ENCODE data around the gene COG7. TPM values are rescaled to one million over a fixed set of nuclear protein-coding genes. Genes with fewer than 3 reads are reported as not detected.

COG7 gene
- total and polyA plus RNA-seq, 2 of the 13 experiments (the other 11 are each of a cell fraction or from before 2014, with no cell fraction given): 12.6 to 54.5 TPM

DNA sequence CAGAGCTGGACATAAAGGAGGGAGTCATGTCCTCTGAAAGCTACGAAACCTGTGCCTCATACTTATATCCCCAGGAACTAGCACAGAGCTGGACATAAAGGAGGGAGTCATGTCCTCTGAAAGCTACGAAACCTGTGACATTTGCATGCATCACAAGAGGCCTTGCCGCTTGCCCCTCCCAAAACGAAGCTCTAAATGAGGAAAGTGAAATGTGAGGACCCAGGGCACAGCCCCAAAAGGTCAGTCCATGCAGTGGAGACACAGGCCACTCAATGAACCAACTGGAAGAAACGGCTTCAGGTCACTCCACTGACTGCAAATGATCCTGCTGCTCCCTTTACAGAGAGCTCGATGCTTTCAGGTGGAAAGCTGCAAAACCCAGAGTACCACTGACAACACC lies 38.3 kb downstream of the COG7 start:
- peaks cover 9% of the 10 kb centered on the region for H3K4me1 ChIP-seq (ENCODE audit: insufficient read depth, low read length)
- H4K20me1 ChIP-seq (ENCODE audit: insufficient read depth, low read length): no peaks in the 10 kb centered on the region
- H3K36me3 ChIP-seq (replicated peaks in 1 of 2; ENCODE audit: control insufficient read depth in 1 of 2, insufficient read depth in 2 of 2, low read length in 2 of 2): peaks cover 18 to 49% of the 10 kb centered on the region in 2 experiments; a peak in 4 of 5 replicates
- H3K27me3 ChIP-seq (ENCODE audit: control insufficient read depth in 1 of 2, insufficient read depth in 2 of 2, low read length in 2 of 2): no peaks in the 10 kb centered on the region
- H3K79me2 ChIP-seq (ENCODE audit: insufficient read depth, low read length): no peaks in the 10 kb centered on the region
- WGBS (ENCODE audit: low lambda C conversion rate): 98% methylated on average over 6 of the region's 6 CpGs
- H3K9me3 ChIP-seq (ENCODE audit: low read length): no peaks in the 10 kb centered on the region
- intact Hi-C loops (cut with micrococcal nuclease; ENCODE audit: unreplicated experiment): no loop called here
- in situ Hi-C loops (cut with HindIII; ENCODE audit: extremely low pct_ligation_motif_present, low pct_unique_long_range_greater_than_20kb): no loop called here
- DNase-seq (ENCODE audit: low spot score) (no peak), FAIRE-seq (no peak), ATAC-seq (no peak)
- ChIA-PET CTCF (ENCODE audit: low intra/inter-chr PET ratio, low total read pairs) (no interaction called here), POLR2A (no interaction called here)
- no peak overlapping the region for H3K4me3 ChIP-seq (replicated peaks in 1 of 3; ENCODE audit: insufficient read depth in 1 of 3, low read depth in 2 of 3, low read length in 3 of 3)
- BruUV-seq (replicated peaks): no TSS peak
- no peak overlapping the region for H2AFZ ChIP-seq (ENCODE audit: low read length)
- no peak overlapping the region for H3K9ac ChIP-seq (ENCODE audit: insufficient read depth, low read depth, low read length)
- no peak overlapping the region for H3K27ac ChIP-seq (ENCODE audit: extremely low read length, insufficient read depth, low read length)
- H3K4me2 ChIP-seq (ENCODE audit: low read depth, low read length): no peak overlapping the region
- TF ChIP-seq TRIM24 (CRISPR knock-in tag; IDR thresholded peaks at IDR 0.05): no peak
- no peak for TF ChIP-seq NAIF1 (CRISPR knock-in tag; IDR thresholded peaks at IDR 0.05; ENCODE audit: borderline replicate concordance)
- TF ChIP-seq SRSF9 (IDR thresholded peaks at IDR 0.05; ENCODE audit: borderline replicate concordance, insufficient read depth, low read depth, low read length, poor library complexity, severe bottlenecking): no peak
- TF ChIP-seq ZNF775 (CRISPR knock-in tag; IDR thresholded peaks at IDR 0.05; ENCODE audit: borderline replicate concordance): no peak
- no peak for TF ChIP-seq ZNF83 (CRISPR knock-in tag; IDR thresholded peaks at IDR 0.05; ENCODE audit: borderline replicate concordance)
- TF ChIP-seq, protein P1, sequence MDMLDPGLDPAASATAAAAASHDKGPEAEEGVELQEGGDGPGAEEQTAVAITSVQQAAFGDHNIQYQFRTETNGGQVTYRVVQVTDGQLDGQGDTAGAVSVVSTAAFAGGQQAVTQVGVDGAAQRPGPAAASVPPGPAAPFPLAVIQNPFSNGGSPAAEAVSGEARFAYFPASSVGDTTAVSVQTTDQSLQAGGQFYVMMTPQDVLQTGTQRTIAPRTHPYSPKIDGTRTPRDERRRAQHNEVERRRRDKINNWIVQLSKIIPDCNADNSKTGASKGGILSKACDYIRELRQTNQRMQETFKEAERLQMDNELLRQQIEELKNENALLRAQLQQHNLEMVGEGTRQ (IDR thresholded peaks at IDR 0.05; ENCODE audit: low read depth, low read length): no peak
- TF ChIP-seq, protein P1 (CRISPR knock-in tag; IDR thresholded peaks at IDR 0.05; ENCODE audit: borderline replicate concordance): no peak
- TF ChIP-seq RBM39 (IDR thresholded peaks at IDR 0.05; ENCODE audit: low read depth, low read length, poor library complexity, severe bottlenecking): no peak
- TF ChIP-seq, protein P2, sequence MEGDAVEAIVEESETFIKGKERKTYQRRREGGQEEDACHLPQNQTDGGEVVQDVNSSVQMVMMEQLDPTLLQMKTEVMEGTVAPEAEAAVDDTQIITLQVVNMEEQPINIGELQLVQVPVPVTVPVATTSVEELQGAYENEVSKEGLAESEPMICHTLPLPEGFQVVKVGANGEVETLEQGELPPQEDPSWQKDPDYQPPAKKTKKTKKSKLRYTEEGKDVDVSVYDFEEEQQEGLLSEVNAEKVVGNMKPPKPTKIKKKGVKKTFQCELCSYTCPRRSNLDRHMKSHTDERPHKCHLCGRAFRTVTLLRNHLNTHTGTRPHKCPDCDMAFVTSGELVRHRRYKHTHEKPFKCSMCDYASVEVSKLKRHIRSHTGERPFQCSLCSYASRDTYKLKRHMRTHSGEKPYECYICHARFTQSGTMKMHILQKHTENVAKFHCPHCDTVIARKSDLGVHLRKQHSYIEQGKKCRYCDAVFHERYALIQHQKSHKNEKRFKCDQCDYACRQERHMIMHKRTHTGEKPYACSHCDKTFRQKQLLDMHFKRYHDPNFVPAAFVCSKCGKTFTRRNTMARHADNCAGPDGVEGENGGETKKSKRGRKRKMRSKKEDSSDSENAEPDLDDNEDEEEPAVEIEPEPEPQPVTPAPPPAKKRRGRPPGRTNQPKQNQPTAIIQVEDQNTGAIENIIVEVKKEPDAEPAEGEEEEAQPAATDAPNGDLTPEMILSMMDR (CRISPR knock-in tag; IDR thresholded peaks at IDR 0.05): no peak
- TF ChIP-seq, protein P3, sequence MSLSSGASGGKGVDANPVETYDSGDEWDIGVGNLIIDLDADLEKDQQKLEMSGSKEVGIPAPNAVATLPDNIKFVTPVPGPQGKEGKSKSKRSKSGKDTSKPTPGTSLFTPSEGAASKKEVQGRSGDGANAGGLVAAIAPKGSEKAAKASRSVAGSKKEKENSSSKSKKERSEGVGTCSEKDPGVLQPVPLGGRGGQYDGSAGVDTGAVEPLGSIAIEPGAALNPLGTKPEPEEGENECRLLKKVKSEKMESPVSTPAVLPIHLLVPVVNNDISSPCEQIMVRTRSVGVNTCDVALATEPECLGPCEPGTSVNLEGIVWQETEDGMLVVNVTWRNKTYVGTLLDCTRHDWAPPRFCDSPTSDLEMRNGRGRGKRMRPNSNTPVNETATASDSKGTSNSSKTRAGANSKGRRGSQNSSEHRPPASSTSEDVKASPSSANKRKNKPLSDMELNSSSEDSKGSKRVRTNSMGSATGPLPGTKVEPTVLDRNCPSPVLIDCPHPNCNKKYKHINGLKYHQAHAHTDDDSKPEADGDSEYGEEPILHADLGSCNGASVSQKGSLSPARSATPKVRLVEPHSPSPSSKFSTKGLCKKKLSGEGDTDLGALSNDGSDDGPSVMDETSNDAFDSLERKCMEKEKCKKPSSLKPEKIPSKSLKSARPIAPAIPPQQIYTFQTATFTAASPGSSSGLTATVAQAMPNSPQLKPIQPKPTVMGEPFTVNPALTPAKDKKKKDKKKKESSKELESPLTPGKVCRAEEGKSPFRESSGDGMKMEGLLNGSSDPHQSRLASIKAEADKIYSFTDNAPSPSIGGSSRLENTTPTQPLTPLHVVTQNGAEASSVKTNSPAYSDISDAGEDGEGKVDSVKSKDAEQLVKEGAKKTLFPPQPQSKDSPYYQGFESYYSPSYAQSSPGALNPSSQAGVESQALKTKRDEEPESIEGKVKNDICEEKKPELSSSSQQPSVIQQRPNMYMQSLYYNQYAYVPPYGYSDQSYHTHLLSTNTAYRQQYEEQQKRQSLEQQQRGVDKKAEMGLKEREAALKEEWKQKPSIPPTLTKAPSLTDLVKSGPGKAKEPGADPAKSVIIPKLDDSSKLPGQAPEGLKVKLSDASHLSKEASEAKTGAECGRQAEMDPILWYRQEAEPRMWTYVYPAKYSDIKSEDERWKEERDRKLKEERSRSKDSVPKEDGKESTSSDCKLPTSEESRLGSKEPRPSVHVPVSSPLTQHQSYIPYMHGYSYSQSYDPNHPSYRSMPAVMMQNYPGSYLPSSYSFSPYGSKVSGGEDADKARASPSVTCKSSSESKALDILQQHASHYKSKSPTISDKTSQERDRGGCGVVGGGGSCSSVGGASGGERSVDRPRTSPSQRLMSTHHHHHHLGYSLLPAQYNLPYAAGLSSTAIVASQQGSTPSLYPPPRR (CRISPR knock-in tag; IDR thresholded peaks at IDR 0.05; ENCODE audit: borderline replicate concordance): no peak
- TF ChIP-seq ZNF841 (CRISPR knock-in tag; IDR thresholded peaks at IDR 0.05; ENCODE audit: borderline replicate concordance): no peak
- TF ChIP-seq ONECUT2 (CRISPR knock-in tag; IDR thresholded peaks at IDR 0.05): no peak
- no peak for TF ChIP-seq ATAD3A (CRISPR knock-in tag; IDR thresholded peaks at IDR 0.05)
- TF ChIP-seq, protein P4, sequence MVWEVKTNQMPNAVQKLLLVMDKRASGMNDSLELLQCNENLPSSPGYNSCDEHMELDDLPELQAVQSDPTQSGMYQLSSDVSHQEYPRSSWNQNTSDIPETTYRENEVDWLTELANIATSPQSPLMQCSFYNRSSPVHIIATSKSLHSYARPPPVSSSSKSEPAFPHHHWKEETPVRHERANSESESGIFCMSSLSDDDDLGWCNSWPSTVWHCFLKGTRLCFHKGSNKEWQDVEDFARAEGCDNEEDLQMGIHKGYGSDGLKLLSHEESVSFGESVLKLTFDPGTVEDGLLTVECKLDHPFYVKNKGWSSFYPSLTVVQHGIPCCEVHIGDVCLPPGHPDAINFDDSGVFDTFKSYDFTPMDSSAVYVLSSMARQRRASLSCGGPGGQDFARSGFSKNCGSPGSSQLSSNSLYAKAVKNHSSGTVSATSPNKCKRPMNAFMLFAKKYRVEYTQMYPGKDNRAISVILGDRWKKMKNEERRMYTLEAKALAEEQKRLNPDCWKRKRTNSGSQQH (CRISPR knock-in tag; IDR thresholded peaks at IDR 0.05; ENCODE audit: low read depth): no peak
- TF ChIP-seq ZC3H13 (CRISPR knock-in tag; IDR thresholded peaks at IDR 0.05): no peak

Data from HepG2 (cell line).